ENCODE measurements around the gene TRABD. TPM values are rescaled to one million over a fixed set of nuclear protein-coding genes. Genes with fewer than 3 reads are reported as not detected.

TRABD gene
- total RNA-seq, 2 experiments from 2014 or later = 115 to 129 TPM

DNA sequence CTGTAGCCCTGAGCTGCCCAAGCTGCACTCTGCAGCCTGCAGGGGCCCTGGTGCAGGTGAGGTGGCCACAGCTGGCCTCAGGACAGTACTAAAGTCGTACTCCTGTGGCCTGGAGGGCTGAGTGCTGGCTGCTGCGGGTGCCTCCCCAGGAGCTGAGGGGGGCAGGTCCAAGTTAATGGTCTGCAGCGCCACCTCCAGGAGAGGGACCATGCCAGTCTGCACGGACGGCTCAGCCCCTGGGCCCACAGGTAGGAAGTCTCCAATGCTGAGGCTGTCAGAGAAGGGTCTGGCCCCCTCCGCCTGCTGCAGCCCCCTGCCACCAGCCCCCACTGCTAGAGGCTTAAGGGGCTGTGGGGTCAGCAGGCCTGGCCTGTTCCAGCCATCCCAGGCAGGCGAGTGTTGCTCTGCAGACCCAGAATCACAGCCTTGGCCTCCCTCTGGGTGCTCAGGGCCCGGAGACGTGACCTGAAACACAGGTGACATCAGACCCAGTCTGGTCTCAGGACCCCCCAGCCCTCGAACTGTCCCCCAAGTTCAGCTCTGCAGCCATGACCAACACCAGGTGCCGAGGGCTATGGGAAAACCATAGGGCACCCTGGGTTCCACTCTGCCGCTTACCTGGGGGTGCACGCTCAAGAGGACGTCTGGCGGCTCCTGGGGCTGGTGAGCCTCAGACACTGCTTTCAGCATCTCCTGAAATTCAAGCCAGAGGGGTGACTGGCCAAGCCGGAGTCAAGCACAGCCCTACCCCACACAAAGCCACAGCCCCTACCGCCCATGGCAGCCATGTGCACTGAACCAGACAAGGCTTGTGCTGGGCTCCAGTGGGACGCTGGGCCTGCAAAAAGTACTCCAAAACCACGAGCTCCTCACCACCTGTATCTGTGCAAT lies 35.9 kb downstream of the TRABD start:
- Mint-ChIP-seq H3K4me1 (ENCODE audit: low read depth) (no peaks in the 10 kb centered on the region), H3K27ac (no peak overlapping the region), H3K9me3 (ENCODE audit: insufficient read depth) (no peaks in the 10 kb centered on the region), H3K4me3 (no peak overlapping the region), H3K27me3 (ENCODE audit: low read depth) (no peaks in the 10 kb centered on the region), H3K36me3 (ENCODE audit: low read depth) (peaks cover 33% of the 10 kb centered on the region)
- ChIA-PET CTCF (no interaction called here), POLR2A (no interaction called here)
- DNase-seq (no peak), ATAC-seq (no peak)

DNA sequence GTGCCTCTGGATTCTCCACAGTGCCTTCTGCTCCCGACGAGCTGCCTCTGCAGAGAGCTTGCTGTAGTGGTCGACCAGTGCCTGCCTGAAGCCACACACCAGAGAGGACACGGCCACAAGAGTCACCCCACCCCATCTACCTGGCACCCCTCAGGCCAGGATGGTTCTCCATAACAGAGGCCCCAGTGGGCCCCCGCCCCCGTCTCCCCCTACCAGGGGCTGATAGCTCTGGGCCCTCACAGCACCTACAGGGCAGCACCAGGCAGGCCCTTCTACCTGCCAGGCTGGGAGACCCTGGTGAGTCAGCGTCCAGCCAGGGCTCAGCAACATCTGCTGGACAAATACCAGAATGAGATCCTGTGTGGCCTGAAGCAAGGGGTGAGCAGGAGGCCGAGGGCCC lies 36.8 kb downstream of the TRABD start:
- peaks cover 33% of the 10 kb centered on the region for H3K36me3 Mint-ChIP-seq (ENCODE audit: low read depth)
- no peak overlapping the region for H3K4me3 Mint-ChIP-seq
- no peaks in the 10 kb centered on the region for H3K4me1 Mint-ChIP-seq (ENCODE audit: low read depth)
- no peak for DNase-seq
- no peak overlapping the region for H3K27ac Mint-ChIP-seq
- H3K27me3 Mint-ChIP-seq (ENCODE audit: low read depth) = no peaks in the 10 kb centered on the region
- POLR2A ChIA-PET = no interaction called here
- ATAC-seq = no peak
- H3K9me3 Mint-ChIP-seq (ENCODE audit: insufficient read depth) = no peaks in the 10 kb centered on the region
- CTCF ChIA-PET = no interaction called here

DNA sequence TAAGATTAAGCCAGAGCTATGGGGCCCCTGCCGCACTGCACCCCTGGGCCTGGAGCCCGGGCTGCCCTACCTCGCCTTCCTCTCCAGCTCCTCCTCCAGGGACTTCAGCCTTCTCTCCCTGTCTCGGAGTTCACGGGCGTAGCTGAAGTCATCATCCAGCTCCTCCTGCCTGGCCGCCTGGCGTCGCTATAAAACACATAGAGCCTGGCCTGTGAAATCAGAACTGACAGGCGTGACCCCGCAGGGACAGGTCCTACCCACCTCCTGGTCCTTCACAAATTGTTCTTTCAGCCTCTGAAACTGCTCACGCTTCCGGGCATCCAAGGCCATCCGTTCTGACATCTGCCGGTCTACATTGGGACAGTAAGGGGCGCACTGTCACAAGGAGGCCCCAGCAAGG lies 38.4 kb downstream of the TRABD start:
- no peaks in the 10 kb centered on the region for H3K9me3 Mint-ChIP-seq (ENCODE audit: insufficient read depth)

DNA sequence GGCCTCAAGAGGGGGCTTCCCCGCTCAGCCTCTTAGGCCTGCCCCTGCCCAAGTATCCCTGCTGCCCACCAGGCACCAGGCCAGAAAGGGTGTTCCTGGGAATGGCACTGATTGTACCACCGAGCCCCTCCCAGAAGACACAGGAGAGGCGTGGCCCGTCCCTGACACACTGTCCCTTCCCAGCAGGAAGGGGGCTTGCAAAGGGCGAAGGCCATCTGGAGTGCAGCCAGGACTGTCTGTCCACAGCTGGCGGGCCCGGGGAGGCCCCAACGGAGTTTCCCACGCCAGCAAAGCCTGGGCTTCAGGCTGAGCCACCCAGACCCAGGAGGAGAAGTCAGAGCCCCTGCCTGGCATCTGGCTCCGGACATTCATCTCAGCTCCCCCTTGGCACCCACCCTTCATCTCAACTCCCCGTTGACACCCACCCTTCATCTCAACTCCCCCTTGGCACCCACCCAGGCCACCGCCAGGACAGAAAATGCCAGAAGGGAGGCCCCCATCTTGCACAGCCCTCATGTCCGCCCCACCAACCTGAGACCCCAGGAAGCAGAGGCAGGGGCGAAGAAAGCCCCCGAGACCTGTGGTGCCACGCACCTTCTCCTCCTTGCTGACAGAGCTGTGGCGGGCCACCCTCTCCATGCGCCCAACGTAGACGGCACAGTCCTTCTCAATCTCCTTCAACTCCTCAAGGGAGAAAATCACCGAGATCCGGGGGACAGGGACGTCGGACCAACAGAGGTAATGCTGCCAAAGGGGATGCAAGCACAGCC lies 39.7 kb downstream of the TRABD start:
- no peak for DNase-seq
- H3K27ac Mint-ChIP-seq = no peak overlapping the region
- no peak for ATAC-seq
- CTCF ChIA-PET = no interaction called here
- H3K27me3 Mint-ChIP-seq (ENCODE audit: low read depth) = no peaks in the 10 kb centered on the region
- no peak overlapping the region for H3K4me3 Mint-ChIP-seq
- POLR2A ChIA-PET = no interaction called here
- peaks cover 36% of the 10 kb centered on the region for H3K36me3 Mint-ChIP-seq (ENCODE audit: low read depth)
- no peaks in the 10 kb centered on the region for H3K9me3 Mint-ChIP-seq (ENCODE audit: insufficient read depth)
- H3K4me1 Mint-ChIP-seq (ENCODE audit: low read depth) = no peaks in the 10 kb centered on the region

More for the DNA sequence above, 38.4 kb downstream of the TRABD start:
- no peak for ATAC-seq
- Mint-ChIP-seq H3K4me3 (no peak overlapping the region), H3K27ac (no peak overlapping the region), H3K36me3 (ENCODE audit: low read depth) (peaks cover 34% of the 10 kb centered on the region), H3K27me3 (ENCODE audit: low read depth) (no peaks in the 10 kb centered on the region), H3K4me1 (ENCODE audit: low read depth) (no peaks in the 10 kb centered on the region)
- CTCF ChIA-PET = no interaction called here
- POLR2A ChIA-PET = no interaction called here
- DNase-seq = no peak

DNA sequence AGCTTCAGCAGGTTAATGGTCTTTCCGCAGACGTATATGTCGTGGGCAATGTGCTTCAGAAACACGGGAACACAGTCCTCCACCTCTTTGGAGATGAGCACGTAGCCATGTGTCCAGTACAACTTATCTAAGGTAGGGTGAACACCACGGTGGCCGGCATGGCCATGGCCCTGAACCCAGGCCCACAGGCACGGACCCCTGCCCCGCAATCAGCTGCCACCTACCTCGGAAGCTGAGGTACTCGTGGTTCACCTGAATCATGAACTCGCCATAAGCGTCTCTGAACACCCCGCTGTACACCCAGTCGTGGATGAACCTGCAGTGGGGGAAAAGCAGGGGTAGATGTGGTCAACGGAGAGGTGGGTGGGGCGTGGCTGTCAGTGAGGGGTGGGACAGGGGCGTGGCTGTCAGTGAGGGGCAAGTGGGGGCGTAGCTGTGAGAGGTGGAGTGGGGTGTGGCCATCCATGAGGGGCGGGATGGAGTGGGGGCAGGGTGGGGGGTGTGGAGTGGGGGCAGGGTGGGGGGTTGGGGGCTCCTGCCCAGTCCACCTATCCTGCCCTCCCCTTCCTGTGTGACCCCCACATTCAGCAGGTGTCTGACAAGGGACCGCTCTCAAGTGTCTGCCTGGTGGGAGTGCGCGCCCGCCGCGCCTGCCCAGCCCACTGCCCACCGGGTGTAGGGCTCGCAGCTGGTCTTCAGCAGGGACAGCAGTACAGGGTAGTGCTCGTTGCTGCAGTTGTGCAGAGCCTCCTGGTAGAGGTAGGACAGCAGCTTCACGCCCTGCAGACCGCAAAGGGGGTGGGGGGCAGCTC lies 40.6 kb downstream of the TRABD start:
- ATAC-seq = no peak
- H3K9me3 Mint-ChIP-seq (ENCODE audit: insufficient read depth) = no peaks in the 10 kb centered on the region
- ChIA-PET POLR2A (no interaction called here), CTCF (no interaction called here)
- H3K36me3 Mint-ChIP-seq (ENCODE audit: low read depth) = peaks cover 30% of the 10 kb centered on the region
- no peak overlapping the region for H3K4me3 Mint-ChIP-seq
- H3K27me3 Mint-ChIP-seq (ENCODE audit: low read depth) = no peaks in the 10 kb centered on the region
- no peaks in the 10 kb centered on the region for H3K4me1 Mint-ChIP-seq (ENCODE audit: low read depth)
- no peak overlapping the region for H3K27ac Mint-ChIP-seq
- DNase-seq = no peak

DNA sequence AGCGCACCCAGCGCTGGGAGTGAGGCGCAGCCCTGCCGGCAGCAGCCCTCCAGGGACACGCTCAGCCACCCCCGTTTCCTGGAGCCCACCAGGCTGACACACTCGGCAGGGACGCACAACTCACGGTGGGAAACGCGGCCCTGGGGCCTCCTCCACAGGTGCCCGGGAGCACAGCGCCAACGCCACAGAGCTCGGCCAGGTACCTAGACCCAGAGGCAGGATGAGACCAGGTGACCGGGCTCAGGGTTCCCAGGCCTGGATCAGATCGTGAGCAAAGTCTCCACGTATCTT lies 41.1 kb downstream of the TRABD start:
- DNase-seq (no peak), ATAC-seq (no peak)
- Mint-ChIP-seq H3K27ac (no peak overlapping the region), H3K9me3 (ENCODE audit: insufficient read depth) (no peaks in the 10 kb centered on the region), H3K4me3 (no peak overlapping the region), H3K4me1 (ENCODE audit: low read depth) (no peaks in the 10 kb centered on the region), H3K27me3 (ENCODE audit: low read depth) (no peaks in the 10 kb centered on the region), H3K36me3 (ENCODE audit: low read depth) (peaks cover 30% of the 10 kb centered on the region)
- ChIA-PET CTCF (no interaction called here), POLR2A (no interaction called here)

DNA sequence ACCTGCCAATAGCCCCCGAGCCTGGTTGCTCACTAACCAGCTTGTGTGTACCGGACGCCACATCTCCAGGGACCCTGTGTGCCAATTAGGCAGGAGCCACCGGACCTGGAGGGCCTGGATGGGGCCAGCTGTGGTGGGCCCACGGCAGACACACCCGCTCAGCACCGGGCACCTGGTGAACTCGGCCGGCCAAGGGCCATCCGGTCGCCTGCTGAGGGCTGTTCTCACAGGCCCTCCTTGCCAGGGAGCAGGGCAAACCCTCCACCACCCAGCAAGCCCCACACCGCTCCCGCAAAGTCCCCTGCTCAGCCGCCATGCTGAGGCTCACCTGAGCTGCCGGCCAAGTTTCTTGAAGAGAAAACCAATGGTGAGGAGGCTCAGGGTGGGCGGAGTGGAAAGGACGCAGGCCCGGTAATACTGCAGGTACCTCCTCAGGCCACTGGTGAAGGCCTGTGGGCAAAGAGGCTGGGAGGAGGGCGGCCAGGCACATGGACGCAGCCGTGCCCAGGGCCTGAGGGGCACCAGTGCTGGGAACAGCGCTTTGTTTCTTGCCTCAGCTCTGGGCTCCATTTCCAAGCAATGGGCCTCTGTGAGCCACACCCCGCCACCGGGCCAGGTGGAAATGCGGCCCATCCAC lies 42.0 kb downstream of the TRABD start:
- no peak for DNase-seq
- no peak for ATAC-seq
- Mint-ChIP-seq H3K27me3 (ENCODE audit: low read depth) (no peaks in the 10 kb centered on the region), H3K27ac (no peak overlapping the region), H3K4me1 (ENCODE audit: low read depth) (no peaks in the 10 kb centered on the region), H3K9me3 (ENCODE audit: insufficient read depth) (no peaks in the 10 kb centered on the region), H3K4me3 (no peak overlapping the region), H3K36me3 (ENCODE audit: low read depth) (peaks cover 29% of the 10 kb centered on the region)
- ChIA-PET CTCF (interaction anchor here (1.2 kb wide), 1 partner anchor 24 kb away, joined by 3 read pairs; no protein-coding TSS in a partner anchor), POLR2A (no interaction called here)

DNA sequence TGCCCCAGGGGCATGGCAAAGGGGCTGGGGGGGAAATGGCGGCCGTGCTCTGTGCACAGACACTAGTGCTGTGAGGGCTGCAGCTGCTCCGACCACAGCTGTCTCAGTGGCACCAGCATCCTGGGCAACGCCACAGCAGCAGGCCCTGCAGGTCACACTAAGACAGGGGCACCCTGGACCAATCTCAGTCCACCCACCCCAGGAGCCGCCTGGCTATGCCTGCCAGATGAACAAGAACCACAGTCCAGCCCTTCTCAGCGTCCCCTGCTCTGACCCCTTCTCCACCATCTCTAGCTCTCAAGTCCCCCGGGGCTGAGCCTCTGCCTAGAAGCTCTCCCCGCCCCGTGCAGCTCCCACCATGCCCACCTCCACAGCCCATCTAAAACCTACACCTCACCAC lies 42.7 kb downstream of the TRABD start:
- CTCF ChIA-PET = interaction anchor here (1.2 kb wide), 1 partner anchor 25 kb away, joined by 3 read pairs; no protein-coding TSS in a partner anchor
- ATAC-seq (no peak), DNase-seq (no peak)
- no peak overlapping the region for H3K4me3 Mint-ChIP-seq
- no peaks in the 10 kb centered on the region for H3K9me3 Mint-ChIP-seq (ENCODE audit: insufficient read depth)
- POLR2A ChIA-PET = no interaction called here
- no peaks in the 10 kb centered on the region for H3K27me3 Mint-ChIP-seq (ENCODE audit: low read depth)
- H3K27ac Mint-ChIP-seq = peak overlapping the region; percentile 39
- peaks cover 31% of the 10 kb centered on the region for H3K36me3 Mint-ChIP-seq (ENCODE audit: low read depth)
- H3K4me1 Mint-ChIP-seq (ENCODE audit: low read depth) = no peaks in the 10 kb centered on the region

DNA sequence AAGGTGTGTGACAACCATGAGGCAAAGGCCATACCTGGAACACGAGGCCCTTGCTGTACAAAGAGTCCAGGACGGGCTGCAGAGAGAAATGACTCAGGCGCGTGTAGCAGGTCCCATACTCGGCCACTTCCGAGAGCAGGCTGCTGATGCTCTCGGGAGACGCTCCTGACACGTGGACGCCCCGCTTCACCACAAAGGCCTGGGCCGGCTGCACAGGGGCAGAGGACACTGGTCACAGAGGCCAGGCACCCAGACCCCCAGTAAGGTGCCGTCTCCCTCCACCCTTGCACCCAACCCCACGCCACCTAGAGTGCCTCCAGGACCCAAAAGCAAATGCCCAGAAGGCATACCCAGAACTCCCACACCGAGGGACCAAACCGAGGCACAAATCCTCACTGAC lies 43.7 kb downstream of the TRABD start:
- peak overlapping the region; percentile 46 for H3K27ac Mint-ChIP-seq
- ChIA-PET CTCF (interaction anchor here (1.4 kb wide), 1 partner anchor 13 kb away, joined by 4 read pairs; no protein-coding TSS in a partner anchor), POLR2A (no interaction called here)
- H3K27me3 Mint-ChIP-seq (ENCODE audit: low read depth) = no peaks in the 10 kb centered on the region
- ATAC-seq (no peak), DNase-seq (no peak)
- no peaks in the 10 kb centered on the region for H3K9me3 Mint-ChIP-seq (ENCODE audit: insufficient read depth)
- H3K4me1 Mint-ChIP-seq (ENCODE audit: low read depth) = no peaks in the 10 kb centered on the region
- peaks cover 33% of the 10 kb centered on the region for H3K36me3 Mint-ChIP-seq (ENCODE audit: low read depth)
- no peak overlapping the region for H3K4me3 Mint-ChIP-seq

DNA sequence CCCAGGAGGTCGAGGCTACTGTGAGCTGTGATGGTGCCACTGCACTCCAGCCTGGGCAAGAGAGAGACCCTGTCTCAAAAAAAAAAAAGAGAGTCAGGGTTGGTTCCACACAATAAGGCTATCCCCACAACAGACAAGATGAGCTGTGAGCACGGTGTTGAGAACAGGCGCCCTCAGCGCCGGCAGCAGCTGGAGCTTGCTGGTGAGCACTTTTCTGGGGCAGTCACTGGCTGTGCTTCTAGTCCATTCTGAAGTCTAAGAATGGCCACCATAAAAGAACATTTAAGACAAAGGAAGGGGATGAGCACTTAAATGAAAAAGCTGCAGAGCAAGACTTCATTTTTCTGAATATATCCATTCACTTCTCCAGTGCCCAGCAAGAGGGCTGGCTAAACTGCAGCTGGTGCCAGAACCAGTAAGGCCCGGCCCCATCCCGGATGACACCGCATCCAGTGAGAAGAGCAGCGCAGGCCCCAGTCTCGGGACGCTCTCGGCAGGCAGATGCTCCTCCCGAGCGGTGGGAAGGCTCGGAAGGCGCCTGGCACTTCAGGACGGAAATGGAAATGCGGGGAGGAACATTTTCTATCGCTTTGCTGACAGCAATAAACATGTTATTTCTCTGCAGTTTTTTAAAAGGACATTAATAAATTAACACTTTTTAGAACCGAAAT lies 46.9 kb downstream of the TRABD start:
- CTCF ChIA-PET = interaction anchor here (2.3 kb wide), 1 partner anchor 8 kb away, joined by 10 read pairs; no protein-coding TSS in a partner anchor
- no peak for ATAC-seq
- no peak overlapping the region for H3K27ac Mint-ChIP-seq
- POLR2A ChIA-PET = interaction anchor here (0.7 kb wide), 1 partner anchor 18 kb away, joined by 3 read pairs; the partner anchor contains the start of gene HDAC10
- no peaks in the 10 kb centered on the region for H3K27me3 Mint-ChIP-seq (ENCODE audit: low read depth)
- DNase-seq = no peak
- no peaks in the 10 kb centered on the region for H3K9me3 Mint-ChIP-seq (ENCODE audit: insufficient read depth)
- peaks cover 41% of the 10 kb centered on the region for H3K36me3 Mint-ChIP-seq (ENCODE audit: low read depth)
- H3K4me1 Mint-ChIP-seq (ENCODE audit: low read depth) = peaks cover 11% of the 10 kb centered on the region
- H3K4me3 Mint-ChIP-seq = no peak overlapping the region

DNA sequence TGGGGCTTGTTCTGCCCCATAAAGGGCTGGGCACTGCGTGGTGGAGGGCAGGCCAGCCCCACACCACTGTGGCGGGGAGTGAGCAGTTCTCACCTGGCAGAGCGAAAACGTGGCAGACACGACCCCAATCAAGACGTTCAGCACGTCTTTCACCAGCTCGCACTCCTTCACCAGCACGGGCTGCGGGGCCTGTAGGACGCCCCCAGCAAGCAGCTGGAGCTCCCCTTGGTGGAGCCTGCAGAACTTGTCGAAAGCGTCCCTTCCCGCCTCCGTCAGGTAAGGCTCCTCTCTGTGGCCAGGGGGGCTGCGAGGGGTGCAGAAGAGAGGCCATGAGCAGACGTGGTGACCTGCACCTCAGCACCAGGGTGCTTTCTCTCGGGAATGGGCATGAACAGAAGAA lies 47.5 kb downstream of the TRABD start:
- Mint-ChIP-seq H3K27ac (no peak overlapping the region), H3K27me3 (ENCODE audit: low read depth) (no peaks in the 10 kb centered on the region), H3K4me1 (ENCODE audit: low read depth) (peaks cover 12% of the 10 kb centered on the region), H3K36me3 (ENCODE audit: low read depth) (peaks cover 44% of the 10 kb centered on the region), H3K9me3 (ENCODE audit: insufficient read depth) (no peaks in the 10 kb centered on the region), H3K4me3 (no peak overlapping the region)
- ChIA-PET POLR2A (interaction anchor here (0.7 kb wide), 1 partner anchor 18 kb away, joined by 3 read pairs; the partner anchor contains the start of gene HDAC10), CTCF (no interaction called here)
- no peak for DNase-seq
- ATAC-seq = no peak
